Type B pancreatic cell (in vitro differentiated cells): ENCODE measurements around the gene CEP104. TPM values are rescaled to one million over a fixed set of nuclear protein-coding genes. Genes with fewer than 3 reads are reported as not detected.

Source experiments
- DNase-seq: peaks from one replicate; pipeline ENCODE4 v3.0.0; 2021; ENCODE audit warnings: mixed read lengths; ENCODE audit not compliant: unreplicated experiment; ENCODE audit errors: extremely low spot score
- H3K27ac Mint-ChIP-seq: 2 replicates; pipeline ENCODE4 v1.8.0; 2021; ENCODE audit warnings: mild to moderate bottlenecking, mixed read lengths
- H3K27me3 Mint-ChIP-seq: 2 replicates; pipeline ENCODE4 v1.8.0; 2021; ENCODE audit warnings: mixed read lengths
- H3K36me3 Mint-ChIP-seq: 2 replicates; pipeline ENCODE4 v1.8.0; 2021; ENCODE audit warnings: mixed read lengths
- H3K4me1 Mint-ChIP-seq: one replicate; pipeline ENCODE4 v1.8.0; 2021; ENCODE audit warnings: mixed read lengths; ENCODE audit not compliant: unreplicated experiment
- H3K4me3 Mint-ChIP-seq: 2 replicates; pipeline ENCODE4 v1.8.0; 2021; ENCODE audit warnings: mild to moderate bottlenecking, mixed read lengths
- H3K9me3 Mint-ChIP-seq: 2 replicates; pipeline ENCODE4 v1.8.0; 2021; ENCODE audit warnings: mixed read lengths
- long read RNA-seq: library from polyadenylated mRNA; unstranded; transcript quantifications from one replicate; pipeline ENCODE4 v2.0.0, GENCODE V29; 2020
- total RNA-seq: library from RNA; stranded (reverse); gene quantifications from 2 replicates; pipeline ENCODE4 v1.2.1, GENCODE V29; 2021; ENCODE audit warnings: low replicate concordance
- TF ChIP-seq, protein P1 (sequence below): fragments of 200-600 bp; sonication (generic); conservative IDR thresholded peaks from 2 replicates; pipeline ENCODE4 v1.5.0; 2021; ENCODE audit warnings: antibody characterized with exemption, mild to moderate bottlenecking

Gene CEP104
- 41.9 and 42.3 TPM in 2 replicates for total RNA-seq
- long read RNA-seq, partial matches to known transcripts = 12 of 15 reads
- long read RNA-seq, other reads (novel, unspliced or antisense) = 3 of 15 reads

GRCh38 chr1:3856923-3857790, at the start of gene CEP104, which contains the start of gene DFFB:
TSS of gene CEP104 (minus strand) at chr1:3857211. CDS start at chr1:3852407, 4,804 bp downstream.
TSS of gene DFFB (plus strand) at chr1:3857476. CDS start at chr1:3857604, 128 bp downstream.
- TF ChIP-seq, protein P1, sequence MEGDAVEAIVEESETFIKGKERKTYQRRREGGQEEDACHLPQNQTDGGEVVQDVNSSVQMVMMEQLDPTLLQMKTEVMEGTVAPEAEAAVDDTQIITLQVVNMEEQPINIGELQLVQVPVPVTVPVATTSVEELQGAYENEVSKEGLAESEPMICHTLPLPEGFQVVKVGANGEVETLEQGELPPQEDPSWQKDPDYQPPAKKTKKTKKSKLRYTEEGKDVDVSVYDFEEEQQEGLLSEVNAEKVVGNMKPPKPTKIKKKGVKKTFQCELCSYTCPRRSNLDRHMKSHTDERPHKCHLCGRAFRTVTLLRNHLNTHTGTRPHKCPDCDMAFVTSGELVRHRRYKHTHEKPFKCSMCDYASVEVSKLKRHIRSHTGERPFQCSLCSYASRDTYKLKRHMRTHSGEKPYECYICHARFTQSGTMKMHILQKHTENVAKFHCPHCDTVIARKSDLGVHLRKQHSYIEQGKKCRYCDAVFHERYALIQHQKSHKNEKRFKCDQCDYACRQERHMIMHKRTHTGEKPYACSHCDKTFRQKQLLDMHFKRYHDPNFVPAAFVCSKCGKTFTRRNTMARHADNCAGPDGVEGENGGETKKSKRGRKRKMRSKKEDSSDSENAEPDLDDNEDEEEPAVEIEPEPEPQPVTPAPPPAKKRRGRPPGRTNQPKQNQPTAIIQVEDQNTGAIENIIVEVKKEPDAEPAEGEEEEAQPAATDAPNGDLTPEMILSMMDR = no peak
- Mint-ChIP-seq H3K4me3 (peak within 1 kb of the TSS; percentile 100), H3K4me1 (peaks cover 15% of the 10 kb centered on the region), H3K27ac (peak within 1 kb of the TSS; percentile 90), H3K36me3 (no peaks in the 10 kb centered on the region), H3K9me3 (no peaks in the 10 kb centered on the region), H3K27me3 (no peaks in the 10 kb centered on the region)
- peak; percentile 98 for DNase-seq

- Mint-ChIP-seq H3K4me1 (peaks cover 19% of the 10 kb centered on the region), H3K4me3 (no peak overlapping the region)
- TF ChIP-seq, protein P1 = no peak
Observed at GRCh38 chr1:3906672-3907020, 49.6 kb upstream of the CEP104 start.

GRCh38 chr1:3905953-3906671, 49.1 kb upstream of the CEP104 start:
- Mint-ChIP-seq H3K36me3 (no peaks in the 10 kb centered on the region), H3K4me3 (no peak overlapping the region), H3K27ac (no peak overlapping the region), H3K9me3 (no peaks in the 10 kb centered on the region), H3K4me1 (peaks cover 19% of the 10 kb centered on the region), H3K27me3 (peaks cover 3% of the 10 kb centered on the region)
- TF ChIP-seq, protein P1 = no peak
- no peak for DNase-seq

More at GRCh38 chr1:3906672-3907020, 49.6 kb upstream of the CEP104 start:
- no peak for DNase-seq
- Mint-ChIP-seq H3K36me3 (no peaks in the 10 kb centered on the region), H3K9me3 (no peaks in the 10 kb centered on the region), H3K27me3 (peaks cover 3% of the 10 kb centered on the region), H3K27ac (no peak overlapping the region)

DNA sequence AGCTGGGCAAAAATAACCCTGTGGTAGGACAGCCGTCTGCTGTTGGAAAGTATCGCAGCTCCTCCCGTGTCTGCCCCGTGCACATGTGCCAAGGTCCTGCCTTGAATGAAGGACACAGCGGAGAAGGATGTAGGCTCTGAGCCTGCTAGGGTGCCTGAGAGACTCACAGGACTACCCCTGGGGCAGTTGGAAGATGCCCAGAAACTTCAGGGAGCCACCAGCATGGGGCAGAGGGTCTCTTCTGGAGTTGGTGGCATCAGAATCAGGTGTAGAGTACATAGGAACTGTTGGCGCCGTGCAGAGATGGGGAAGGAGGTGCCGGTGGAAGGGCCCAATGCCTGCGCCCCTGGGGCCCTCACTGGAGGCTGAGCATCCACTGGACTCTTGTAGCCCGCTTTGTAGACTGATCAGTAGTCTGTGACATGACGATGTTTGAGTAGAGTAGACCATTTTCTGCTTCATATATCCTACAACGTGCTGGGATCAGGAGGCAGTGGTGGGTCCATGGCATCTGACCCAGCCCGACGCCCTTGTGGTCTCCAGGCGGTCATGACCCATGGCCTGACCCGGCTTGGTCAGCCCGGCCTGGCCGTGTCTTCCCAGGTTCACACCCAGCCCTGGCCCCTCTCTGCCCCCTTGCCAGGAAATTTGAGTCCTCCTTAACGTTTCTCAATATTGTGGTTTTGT, 48.4 kb upstream of the CEP104 start:
- no peak overlapping the region for H3K4me3 Mint-ChIP-seq

DNA sequence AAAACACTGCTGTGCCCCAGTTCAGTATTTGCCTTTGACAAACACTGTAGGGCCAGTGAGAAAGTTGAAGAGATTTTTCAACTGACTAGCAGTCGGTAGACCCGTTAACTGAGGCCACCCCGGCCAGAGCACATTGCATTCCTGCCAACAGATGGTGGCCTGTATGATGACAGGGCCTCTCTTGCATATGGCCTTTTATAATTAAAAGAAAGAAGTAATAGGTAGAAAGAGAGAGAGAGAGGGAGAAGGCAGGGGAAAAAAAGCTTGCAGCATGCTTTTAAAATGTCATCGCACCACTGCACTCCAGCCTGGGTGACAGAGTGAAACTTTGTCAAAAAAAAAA, 47.8 kb upstream of the CEP104 start:
- Mint-ChIP-seq H3K27ac (no peak overlapping the region), H3K9me3 (no peaks in the 10 kb centered on the region), H3K4me3 (no peak overlapping the region), H3K27me3 (no peaks in the 10 kb centered on the region), H3K4me1 (peaks cover 19% of the 10 kb centered on the region), H3K36me3 (no peaks in the 10 kb centered on the region)
- TF ChIP-seq, protein P1 = no peak
- DNase-seq = no peak

More for the DNA sequence above, 48.4 kb upstream of the CEP104 start:
- H3K27ac Mint-ChIP-seq = no peak overlapping the region
- no peak for DNase-seq
- no peaks in the 10 kb centered on the region for H3K27me3 Mint-ChIP-seq
- TF ChIP-seq, protein P1 = no peak
- peaks cover 19% of the 10 kb centered on the region for H3K4me1 Mint-ChIP-seq
- H3K9me3 Mint-ChIP-seq = no peaks in the 10 kb centered on the region
- H3K36me3 Mint-ChIP-seq = no peaks in the 10 kb centered on the region
